Neural crest cell (in vitro differentiated cells): ENCODE data around the gene MAP3K13. TPM values are rescaled to one million over a fixed set of nuclear protein-coding genes. Genes with fewer than 3 reads are reported as not detected.

Experiments
- DNase-seq: peaks from one replicate; pipeline ENCODE4 v3.0.0; 2021; ENCODE audit warnings: low read depth, mixed read lengths, low spot score
- H3K27ac Mint-ChIP-seq: one replicate; pipeline ENCODE4 v1.8.0; 2021; ENCODE audit warnings: mild to moderate bottlenecking, mixed read lengths; ENCODE audit not compliant: unreplicated experiment
- H3K27me3 Mint-ChIP-seq: 2 replicates; pipeline ENCODE4 v1.8.0; 2021; ENCODE audit warnings: low read depth, mild to moderate bottlenecking, mixed read lengths
- H3K36me3 Mint-ChIP-seq: 2 replicates; pipeline ENCODE4 v1.8.0; 2021; ENCODE audit warnings: low read depth, mild to moderate bottlenecking, mixed read lengths
- H3K4me1 Mint-ChIP-seq: 2 replicates; pipeline ENCODE4 v1.8.0; 2021; ENCODE audit warnings: mixed read lengths
- H3K4me3 Mint-ChIP-seq: one replicate; pipeline ENCODE4 v1.8.0; 2021; ENCODE audit warnings: mild to moderate bottlenecking, mixed read lengths
- H3K9me3 Mint-ChIP-seq: 2 replicates; pipeline ENCODE4 v1.8.0; 2021; ENCODE audit warnings: mixed read lengths
- total RNA-seq: library from RNA; stranded (reverse); gene quantifications from 2 replicates; pipeline ENCODE4 v1.2.1, GENCODE V29; 2021
- TF ChIP-seq, protein P1 (sequence below): fragments of 200-600 bp; sonication (generic); conservative IDR thresholded peaks from 2 replicates; pipeline ENCODE4 v1.5.0; 2021; ENCODE audit warnings: antibody characterized with exemption, mild to moderate bottlenecking

Gene MAP3K13
- total RNA-seq, 1 donor from 2014 or later = 18.8 TPM

DNA sequence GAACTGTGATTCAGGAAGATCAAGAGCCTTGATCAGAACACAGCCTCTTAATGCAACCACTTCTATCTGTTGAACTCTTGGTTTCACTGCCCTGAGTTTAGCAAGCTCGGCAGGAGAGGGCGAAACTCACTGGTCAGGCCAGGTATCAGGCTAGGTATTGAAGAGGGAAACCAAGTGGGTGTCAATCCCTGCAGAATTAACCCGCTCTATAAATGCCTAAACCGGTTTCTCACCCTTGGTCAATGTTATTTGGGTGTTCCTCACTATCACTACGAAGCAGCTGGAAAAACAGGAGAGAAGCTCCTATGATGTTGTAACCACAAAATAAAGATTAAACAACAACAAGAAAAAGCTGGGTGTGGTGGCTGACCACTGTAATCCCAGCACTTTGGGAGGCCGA, 165.6 kb downstream of the MAP3K13 start:
- Mint-ChIP-seq H3K27ac (no peak overlapping the region), H3K4me3 (no peak overlapping the region), H3K27me3 (peaks cover 19% of the 10 kb centered on the region), H3K36me3 (no peaks in the 10 kb centered on the region), H3K4me1 (peaks cover 10% of the 10 kb centered on the region), H3K9me3 (no peaks in the 10 kb centered on the region)
- no peak for DNase-seq
- TF ChIP-seq, protein P1, sequence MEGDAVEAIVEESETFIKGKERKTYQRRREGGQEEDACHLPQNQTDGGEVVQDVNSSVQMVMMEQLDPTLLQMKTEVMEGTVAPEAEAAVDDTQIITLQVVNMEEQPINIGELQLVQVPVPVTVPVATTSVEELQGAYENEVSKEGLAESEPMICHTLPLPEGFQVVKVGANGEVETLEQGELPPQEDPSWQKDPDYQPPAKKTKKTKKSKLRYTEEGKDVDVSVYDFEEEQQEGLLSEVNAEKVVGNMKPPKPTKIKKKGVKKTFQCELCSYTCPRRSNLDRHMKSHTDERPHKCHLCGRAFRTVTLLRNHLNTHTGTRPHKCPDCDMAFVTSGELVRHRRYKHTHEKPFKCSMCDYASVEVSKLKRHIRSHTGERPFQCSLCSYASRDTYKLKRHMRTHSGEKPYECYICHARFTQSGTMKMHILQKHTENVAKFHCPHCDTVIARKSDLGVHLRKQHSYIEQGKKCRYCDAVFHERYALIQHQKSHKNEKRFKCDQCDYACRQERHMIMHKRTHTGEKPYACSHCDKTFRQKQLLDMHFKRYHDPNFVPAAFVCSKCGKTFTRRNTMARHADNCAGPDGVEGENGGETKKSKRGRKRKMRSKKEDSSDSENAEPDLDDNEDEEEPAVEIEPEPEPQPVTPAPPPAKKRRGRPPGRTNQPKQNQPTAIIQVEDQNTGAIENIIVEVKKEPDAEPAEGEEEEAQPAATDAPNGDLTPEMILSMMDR = no peak

DNA sequence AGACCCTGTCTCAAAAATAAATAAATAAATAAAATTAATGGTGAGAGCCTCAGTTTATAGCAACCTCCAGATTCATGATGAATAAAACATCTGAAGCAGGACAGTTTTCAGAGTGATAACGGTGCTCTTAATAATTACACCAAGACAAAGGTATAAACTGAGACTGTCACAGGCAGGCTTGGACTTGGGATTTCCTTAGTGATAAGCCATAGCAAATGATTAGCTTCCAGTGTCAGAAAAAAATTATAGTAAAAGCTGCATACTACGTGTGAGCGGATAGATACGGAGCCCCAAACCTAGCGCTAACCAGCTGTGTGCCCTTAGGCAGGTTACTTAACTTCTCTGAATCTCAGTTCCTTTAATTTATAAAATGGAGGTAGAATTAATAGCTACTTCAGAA, 167.9 kb downstream of the MAP3K13 start:
- Mint-ChIP-seq H3K4me1 (peaks cover 11% of the 10 kb centered on the region), H3K4me3 (no peak overlapping the region), H3K9me3 (no peaks in the 10 kb centered on the region), H3K27me3 (peaks cover under 1% of the 10 kb centered on the region), H3K36me3 (no peaks in the 10 kb centered on the region), H3K27ac (no peak overlapping the region)
- no peak for DNase-seq
- TF ChIP-seq, protein P1 = no peak

DNA sequence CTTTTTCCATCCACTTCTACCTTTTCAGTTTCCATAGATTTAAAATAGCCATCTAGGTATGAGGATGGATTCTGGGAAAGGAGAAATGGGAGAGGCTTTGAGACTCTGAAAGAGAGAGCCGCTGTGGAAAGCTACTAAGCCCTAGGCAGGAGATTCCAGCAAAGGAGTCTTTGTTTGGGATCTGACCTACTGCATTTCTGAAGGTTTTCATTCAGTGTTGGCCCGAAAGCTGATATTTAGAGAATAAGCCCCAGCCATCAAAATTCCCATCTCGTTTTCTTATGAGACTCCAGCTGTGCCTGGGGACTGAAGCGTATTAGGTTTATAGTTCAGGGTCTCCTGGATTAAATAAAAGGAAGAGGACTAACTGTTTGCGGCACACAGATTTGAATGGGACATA, 170.0 kb downstream of the MAP3K13 start:
- H3K27me3 Mint-ChIP-seq = no peaks in the 10 kb centered on the region
- DNase-seq = no peak
- TF ChIP-seq, protein P1 = no peak
- H3K4me3 Mint-ChIP-seq = no peak overlapping the region
- no peaks in the 10 kb centered on the region for H3K9me3 Mint-ChIP-seq
- peak overlapping the region; percentile 47 for H3K27ac Mint-ChIP-seq
- peaks cover 15% of the 10 kb centered on the region for H3K4me1 Mint-ChIP-seq
- H3K36me3 Mint-ChIP-seq = no peaks in the 10 kb centered on the region

DNA sequence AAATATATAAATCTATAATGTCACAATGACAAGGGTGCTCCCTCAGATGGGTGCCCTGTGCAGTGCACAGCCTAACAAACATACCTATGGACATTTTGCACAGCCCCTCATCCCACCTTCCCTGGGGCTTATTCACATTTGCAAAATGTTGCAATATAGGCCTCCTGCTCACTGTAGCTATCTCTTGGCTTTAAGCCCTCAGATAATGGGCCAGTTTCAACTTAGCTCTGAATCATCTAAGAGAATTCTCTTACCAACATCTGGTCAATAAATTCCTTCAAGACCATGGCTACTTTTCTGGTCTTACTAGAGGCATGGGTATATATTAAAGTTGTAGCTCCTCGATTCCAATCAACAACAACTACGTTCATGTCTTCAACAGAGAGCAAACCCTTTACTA, 171.6 kb downstream of the MAP3K13 start:
- Mint-ChIP-seq H3K9me3 (no peaks in the 10 kb centered on the region), H3K36me3 (no peaks in the 10 kb centered on the region), H3K27ac (no peak overlapping the region), H3K27me3 (no peaks in the 10 kb centered on the region), H3K4me3 (no peak overlapping the region), H3K4me1 (peaks cover 15% of the 10 kb centered on the region)
- no peak for DNase-seq
- TF ChIP-seq, protein P1 = no peak

DNA sequence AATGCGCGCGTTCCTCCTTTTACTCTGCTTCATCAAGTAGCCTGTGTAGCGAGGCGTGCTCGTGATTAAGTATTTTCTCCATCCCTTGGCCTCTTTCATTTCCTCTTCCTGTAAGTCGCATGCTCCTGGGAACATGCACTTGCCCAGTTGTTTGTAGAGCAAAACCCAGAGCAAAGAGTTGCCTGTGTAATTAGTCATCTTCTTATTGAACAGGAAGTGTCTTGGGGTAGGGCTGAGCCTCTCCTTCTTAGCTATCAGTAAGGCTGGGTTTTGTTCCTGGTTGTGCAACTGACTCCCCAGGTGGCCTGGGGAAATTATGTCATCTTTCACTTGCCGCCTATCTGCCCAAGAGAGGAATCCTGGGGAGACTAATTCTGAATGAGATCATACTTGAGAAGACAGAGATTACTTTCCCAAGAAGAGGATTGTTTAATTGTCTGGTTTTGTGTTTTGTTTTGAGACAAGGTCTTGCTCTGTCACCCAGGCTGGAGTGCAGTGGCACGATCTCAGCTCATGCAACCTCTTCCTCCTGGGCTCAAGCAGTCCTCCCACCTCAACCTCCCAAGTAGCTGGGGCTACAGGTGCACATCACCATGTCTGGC, 174.5 kb downstream of the MAP3K13 start:
- TF ChIP-seq, protein P1 = no peak
- DNase-seq = no peak
- no peaks in the 10 kb centered on the region for H3K27me3 Mint-ChIP-seq
- no peaks in the 10 kb centered on the region for H3K36me3 Mint-ChIP-seq
- H3K9me3 Mint-ChIP-seq = no peaks in the 10 kb centered on the region
- peaks cover 15% of the 10 kb centered on the region for H3K4me1 Mint-ChIP-seq
- peak overlapping the region; percentile 39 for H3K27ac Mint-ChIP-seq
- no peak overlapping the region for H3K4me3 Mint-ChIP-seq

Other genes starting within 250 kb of the MAP3K13 start
- gene C3orf70, start 210.1 kb upstream of the MAP3K13 start, total RNA-seq = 15.9 and 16.1 TPM in 2 replicates
- 2.8 and 2.9 TPM in 2 replicates for gene EHHADH, start 109.1 kb upstream of the MAP3K13 start, total RNA-seq
- 19.9 and 20.2 TPM in 2 replicates for gene TMEM41A, start 135.9 kb downstream of the MAP3K13 start, total RNA-seq
- gene LIPH, start 189.5 kb downstream of the MAP3K13 start, total RNA-seq = not detected in 2 replicates
- gene SENP2, start 223.2 kb downstream of the MAP3K13 start, total RNA-seq = 46.7 and 55.6 TPM in 2 replicates